K562 (cell line): ENCODE results near the gene GET4. TPM values are rescaled to one million over a fixed set of nuclear protein-coding genes. Genes with fewer than 3 reads are reported as not detected.

Experiments
- ERF ChIP-seq: fragments of 450-650 bp; formaldehyde crosslinking; IDR thresholded peaks from 2 replicates; pipeline ENCODE4 v1.4.0; 2020; ENCODE audit warnings: mild to moderate bottlenecking, mixed read lengths
- FOXP4 ChIP-seq: sonication (generic); formaldehyde crosslinking; IDR thresholded peaks from 2 replicates; pipeline ENCODE4 v1.8.0; 2022; ENCODE audit warnings: mild to moderate bottlenecking, missing genetic modification reagents, borderline replicate concordance
- HNRNPLL ChIP-seq: fragments of 200-400 bp; formaldehyde crosslinking; IDR thresholded peaks from 2 replicates; pipeline ENCODE4 v1.6.1; 2017; ENCODE audit warnings: low read length, low read depth, mild to moderate bottlenecking; ENCODE audit not compliant: poor library complexity, severe bottlenecking
- MAZ ChIP-seq, 2 experiments: fragments of 450-650 bp in 1 of 2; sonication (generic) in 1 of 2; formaldehyde crosslinking; IDR thresholded peaks in 1 of 2; conservative IDR thresholded peaks in 1 of 2; 2 replicates each; pipeline versions ENCODE4 v1.4.0 to v1.5.0; 2020; ENCODE audit warnings: mild to moderate bottlenecking in 1 of 2, missing genetic modification reagents in 1 of 2
- RNF2 ChIP-seq: sonication (generic); IDR thresholded peaks from 2 replicates; pipeline ENCODE4 v1.6.1; 2016
- XRCC3 ChIP-seq: fragments of 450-650 bp; IDR thresholded peaks from 2 replicates; pipeline ENCODE4 v1.6.1; 2017; ENCODE audit warnings: mild to moderate bottlenecking, moderate library complexity
- ZBTB9 ChIP-seq: fragments of 450-650 bp; formaldehyde crosslinking; IDR thresholded peaks from 2 replicates; pipeline ENCODE4 v1.4.0; 2020; ENCODE audit warnings: mild to moderate bottlenecking, moderate library complexity
- ZNF589 ChIP-seq: fragments of 200-800 bp; sonication (Bioruptor generic); IDR thresholded peaks from 2 replicates; pipeline ENCODE4 v1.6.1; 2016; ENCODE audit warnings: low read depth, missing genetic modification characterization, missing compliant biosample characterization
- ZNF740 ChIP-seq, 3 experiments: fragments of 200-800 bp in 1 of 3; sonication (Bioruptor generic) in 1 of 3; sonication (generic) in 1 of 3; formaldehyde crosslinking in 1 of 3; IDR thresholded peaks; 2 replicates each; pipeline versions ENCODE4 v1.6.1 to v1.8.0; 2016 to 2022; ENCODE audit warnings: mild to moderate bottlenecking in 2 of 3, missing compliant biosample characterization in 2 of 3, missing genetic modification characterization in 2 of 3, missing genetic modification reagents in 1 of 3
- polyA plus RNA-seq, 8 experiments: library from polyadenylated mRNA; depleted of rRNA in 4 of 8; stranded (reverse) in 5 of 8; unstranded in 3 of 8; fragments of >200 nt; fragmentation: Nextera tagmentation in 2 of 8; fragmentation: Illumina TruSeq in 1 of 8; extraction: Ambion mirVana in 2 of 8; extraction: Trizol in 1 of 8; gene quantifications; 2 replicates each; pipeline versions ENCODE4 v1.2.1 to v1.2.3, GENCODE V29; 2011 to 2014; ENCODE audit warnings: inconsistent platforms in 1 of 8, missing spikeins in 1 of 8
- total RNA-seq, 7 experiments: library from RNA; depleted of rRNA in 6 of 7; stranded (reverse); fragments of >200 nt in 6 of 7; fragmentation: Illumina TruSeq in 2 of 7; extraction: Trizol in 2 of 7; gene quantifications; 2 replicates each; pipeline versions ENCODE4 v1.2.1 to v1.2.3, GENCODE V29; 2011 to 2021; ENCODE audit warnings: low replicate concordance in 1 of 7
- TF ChIP-seq, protein P1 (sequence below), 3 experiments: fragments of 200-800 bp in 1 of 3; fragments of 250-450 bp in 1 of 3; fragments of 450-650 bp in 1 of 3; sonication (Bioruptor Pico) in 1 of 3; sonication (Bioruptor generic) in 1 of 3; formaldehyde crosslinking in 1 of 3; IDR thresholded peaks; 2 replicates each; pipeline versions ENCODE4 v1.6.1 to v1.8.0; 2016 to 2022; ENCODE audit warnings: mild to moderate bottlenecking in 2 of 3, missing genetic modification characterization in 2 of 3, missing compliant biosample characterization in 1 of 3, moderate library complexity in 1 of 3
- TF ChIP-seq, protein P2 (sequence below), 3 experiments: IDR thresholded peaks in 2 of 3; conservative IDR thresholded peaks in 1 of 3; 2 replicates each; pipeline ENCODE4 v1.5.1; 2011 to 2012; ENCODE audit warnings: low read length in 3 of 3, mild to moderate bottlenecking in 3 of 3, control low read depth in 2 of 3, improper control_type of control experiment in 1 of 3, inconsistent platforms in 1 of 3, low read depth in 1 of 3, mixed read lengths in 1 of 3, moderate library complexity in 1 of 3; ENCODE audit not compliant: insufficient read depth in 2 of 3
- TF ChIP-seq, protein P3 (sequence below): sonication (generic); formaldehyde crosslinking; IDR thresholded peaks from 2 replicates; pipeline ENCODE4 v1.8.0; 2022; ENCODE audit warnings: missing genetic modification reagents, mild to moderate bottlenecking, borderline replicate concordance

The GET4 gene
- total and polyA plus RNA-seq, 9 of the 15 experiments (the other 6 are each of a cell fraction or from before 2014, with no cell fraction given), result 0.99 to 122 (median 40.4) TPM

DNA sequence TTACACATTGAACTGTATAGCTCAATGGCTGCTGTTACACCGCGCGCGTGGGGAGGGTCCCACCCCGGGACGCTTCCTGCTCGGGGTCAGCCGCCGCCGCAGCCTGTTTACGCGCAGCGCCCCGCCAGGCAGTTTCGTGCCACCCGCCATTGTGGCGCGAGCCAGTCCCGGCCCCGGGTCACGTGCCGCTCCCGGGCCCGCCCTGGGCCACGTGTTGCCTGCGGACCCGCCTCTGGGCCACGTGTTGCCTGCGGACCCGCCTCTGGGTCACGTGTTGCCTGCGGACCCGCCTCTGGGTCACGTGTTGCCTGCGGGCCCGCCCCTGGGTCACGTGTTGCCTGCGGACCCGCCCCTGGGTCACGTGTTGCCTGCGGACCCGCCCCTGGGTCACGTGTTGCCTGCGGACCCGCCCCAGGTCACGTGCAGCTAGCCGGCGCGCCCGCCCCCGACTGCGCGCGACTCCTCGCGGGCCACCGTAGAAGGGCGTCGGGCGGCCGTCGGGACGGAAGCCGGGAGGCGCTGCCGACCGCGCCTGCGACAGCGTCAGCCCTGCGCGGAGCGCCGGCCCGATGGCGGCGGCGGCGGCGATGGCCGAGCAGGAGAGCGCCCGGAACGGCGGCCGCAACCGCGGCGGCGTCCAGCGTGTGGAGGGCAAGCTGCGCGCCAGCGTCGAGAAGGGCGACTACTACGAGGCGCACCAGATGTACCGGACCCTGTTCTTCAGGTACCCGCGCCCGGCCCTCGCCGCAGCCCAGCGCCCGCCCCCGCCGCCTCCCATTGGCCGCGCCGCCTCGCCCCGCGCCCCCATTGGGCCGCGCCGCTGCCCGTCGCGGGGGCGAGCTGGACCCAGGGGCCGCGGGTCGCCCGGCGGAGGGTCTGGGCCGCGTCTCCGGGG lies at the start of gene GET4 (continued):
- TF ChIP-seq, protein P1, sequence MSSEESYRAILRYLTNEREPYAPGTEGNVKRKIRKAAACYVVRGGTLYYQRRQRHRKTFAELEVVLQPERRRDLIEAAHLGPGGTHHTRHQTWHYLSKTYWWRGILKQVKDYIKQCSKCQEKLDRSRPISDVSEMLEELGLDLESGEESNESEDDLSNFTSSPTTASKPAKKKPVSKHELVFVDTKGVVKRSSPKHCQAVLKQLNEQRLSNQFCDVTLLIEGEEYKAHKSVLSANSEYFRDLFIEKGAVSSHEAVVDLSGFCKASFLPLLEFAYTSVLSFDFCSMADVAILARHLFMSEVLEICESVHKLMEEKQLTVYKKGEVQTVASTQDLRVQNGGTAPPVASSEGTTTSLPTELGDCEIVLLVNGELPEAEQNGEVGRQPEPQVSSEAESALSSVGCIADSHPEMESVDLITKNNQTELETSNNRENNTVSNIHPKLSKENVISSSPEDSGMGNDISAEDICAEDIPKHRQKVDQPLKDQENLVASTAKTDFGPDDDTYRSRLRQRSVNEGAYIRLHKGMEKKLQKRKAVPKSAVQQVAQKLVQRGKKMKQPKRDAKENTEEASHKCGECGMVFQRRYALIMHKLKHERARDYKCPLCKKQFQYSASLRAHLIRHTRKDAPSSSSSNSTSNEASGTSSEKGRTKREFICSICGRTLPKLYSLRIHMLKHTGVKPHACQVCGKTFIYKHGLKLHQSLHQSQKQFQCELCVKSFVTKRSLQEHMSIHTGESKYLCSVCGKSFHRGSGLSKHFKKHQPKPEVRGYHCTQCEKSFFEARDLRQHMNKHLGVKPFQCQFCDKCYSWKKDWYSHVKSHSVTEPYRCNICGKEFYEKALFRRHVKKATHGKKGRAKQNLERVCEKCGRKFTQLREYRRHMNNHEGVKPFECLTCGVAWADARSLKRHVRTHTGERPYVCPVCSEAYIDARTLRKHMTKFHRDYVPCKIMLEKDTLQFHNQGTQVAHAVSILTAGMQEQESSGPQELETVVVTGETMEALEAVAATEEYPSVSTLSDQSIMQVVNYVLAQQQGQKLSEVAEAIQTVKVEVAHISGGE (CRISPR knock-in tag; IDR thresholded peaks at IDR 0.05), result no peak; a peak in 1 of 6 replicates
- TF ChIP-seq, protein P2, sequence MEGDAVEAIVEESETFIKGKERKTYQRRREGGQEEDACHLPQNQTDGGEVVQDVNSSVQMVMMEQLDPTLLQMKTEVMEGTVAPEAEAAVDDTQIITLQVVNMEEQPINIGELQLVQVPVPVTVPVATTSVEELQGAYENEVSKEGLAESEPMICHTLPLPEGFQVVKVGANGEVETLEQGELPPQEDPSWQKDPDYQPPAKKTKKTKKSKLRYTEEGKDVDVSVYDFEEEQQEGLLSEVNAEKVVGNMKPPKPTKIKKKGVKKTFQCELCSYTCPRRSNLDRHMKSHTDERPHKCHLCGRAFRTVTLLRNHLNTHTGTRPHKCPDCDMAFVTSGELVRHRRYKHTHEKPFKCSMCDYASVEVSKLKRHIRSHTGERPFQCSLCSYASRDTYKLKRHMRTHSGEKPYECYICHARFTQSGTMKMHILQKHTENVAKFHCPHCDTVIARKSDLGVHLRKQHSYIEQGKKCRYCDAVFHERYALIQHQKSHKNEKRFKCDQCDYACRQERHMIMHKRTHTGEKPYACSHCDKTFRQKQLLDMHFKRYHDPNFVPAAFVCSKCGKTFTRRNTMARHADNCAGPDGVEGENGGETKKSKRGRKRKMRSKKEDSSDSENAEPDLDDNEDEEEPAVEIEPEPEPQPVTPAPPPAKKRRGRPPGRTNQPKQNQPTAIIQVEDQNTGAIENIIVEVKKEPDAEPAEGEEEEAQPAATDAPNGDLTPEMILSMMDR (IDR thresholded peaks at IDR 0.05 in 2 of 3, conservative IDR thresholded peaks at IDR 0.05 in 1 of 3; ENCODE audit: insufficient read depth in 2 of 3, low read depth in 1 of 3, low read length in 3 of 3), result peak in 2 of 3 experiments; percentile 30 to 36; a peak in 3 of 6 replicates
- TF ChIP-seq XRCC3 (no peak), RNF2 (peak; percentile 53; the same call in 1 of the 2 replicates), ERF (CRISPR knock-in tag) (0 out of 2 replicates have a peak, but pooled peaks have one; percentile 59), ZBTB9 (peak; percentile 54; the same call in 1 of the 2 replicates), ZNF740 (CRISPR knock-in tag; IDR thresholded peaks at IDR 0.05) (peak; percentile 15), ZNF740 (tag; IDR thresholded peaks at IDR 0.05) (no peak), HNRNPLL (no peak), FOXP4 (CRISPR knock-in tag) (peak; percentile 99; the same call in 1 of the 2 replicates), ZNF589 (CRISPR knock-in tag) (peak; percentile 0; the same call in 1 of the 2 replicates), MAZ (CRISPR knock-in tag; conservative IDR thresholded peaks at IDR 0.05 in 1 of 2, IDR thresholded peaks at IDR 0.05 in 1 of 2) (peak; percentile 32 to 78)
- TF ChIP-seq, protein P3, sequence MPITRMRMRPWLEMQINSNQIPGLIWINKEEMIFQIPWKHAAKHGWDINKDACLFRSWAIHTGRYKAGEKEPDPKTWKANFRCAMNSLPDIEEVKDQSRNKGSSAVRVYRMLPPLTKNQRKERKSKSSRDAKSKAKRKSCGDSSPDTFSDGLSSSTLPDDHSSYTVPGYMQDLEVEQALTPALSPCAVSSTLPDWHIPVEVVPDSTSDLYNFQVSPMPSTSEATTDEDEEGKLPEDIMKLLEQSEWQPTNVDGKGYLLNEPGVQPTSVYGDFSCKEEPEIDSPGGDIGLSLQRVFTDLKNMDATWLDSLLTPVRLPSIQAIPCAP (CRISPR knock-in tag), result no peak; the same call in 1 of the 2 replicates
